GM21576 (cell line): ENCODE data around the gene TIMP2.
"Not testable (repeated sequence)": the region's sequence is repeated elsewhere in the genome, so short reads cannot be mapped to it uniquely, and the experiment has no call there.

ENCODE experiments used
- ATAC-seq: cut with Tn5 transposase; IDR thresholded peaks from one replicate; pipeline ENCODE4 v1.9.1; 2021; ENCODE audit warnings: mild to moderate bottlenecking, moderate library complexity; ENCODE audit not compliant: unreplicated experiment

The TIMP2 gene

DNA sequence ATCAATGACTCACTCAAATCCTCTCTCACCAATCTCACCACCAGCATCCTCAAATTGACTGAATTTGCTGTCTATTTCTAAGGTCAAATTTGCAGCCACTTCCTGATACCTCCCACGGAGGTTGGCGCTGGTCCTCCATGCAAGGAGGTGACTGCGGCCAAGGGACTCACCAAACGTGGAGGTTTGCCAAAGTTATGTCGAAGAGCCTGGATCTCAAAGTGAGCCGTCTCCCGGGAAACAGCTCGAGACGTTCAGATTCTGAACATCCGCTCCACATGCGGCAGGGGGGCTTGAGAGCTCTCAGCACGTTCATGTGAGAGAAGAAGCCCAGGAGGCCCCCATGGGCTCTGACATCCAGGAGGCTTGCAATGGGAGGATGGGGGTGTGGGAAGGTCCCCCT, 31.9 kb upstream of the TIMP2 start:
- ATAC-seq, result no peak

- ATAC-seq, result no peak
Measured at GRCh38 chr17:78956254-78956653, 31.1 kb upstream of the TIMP2 start.

GRCh38 chr17:78954684-78955083, 29.5 kb upstream of the TIMP2 start:
- no peak for ATAC-seq

GRCh38 chr17:78953356-78954350, 28.5 kb upstream of the TIMP2 start:
- ATAC-seq, result no peak

- ATAC-seq, result no peak
Measured at GRCh38 chr17:78952706-78953105, 27.5 kb upstream of the TIMP2 start.

DNA sequence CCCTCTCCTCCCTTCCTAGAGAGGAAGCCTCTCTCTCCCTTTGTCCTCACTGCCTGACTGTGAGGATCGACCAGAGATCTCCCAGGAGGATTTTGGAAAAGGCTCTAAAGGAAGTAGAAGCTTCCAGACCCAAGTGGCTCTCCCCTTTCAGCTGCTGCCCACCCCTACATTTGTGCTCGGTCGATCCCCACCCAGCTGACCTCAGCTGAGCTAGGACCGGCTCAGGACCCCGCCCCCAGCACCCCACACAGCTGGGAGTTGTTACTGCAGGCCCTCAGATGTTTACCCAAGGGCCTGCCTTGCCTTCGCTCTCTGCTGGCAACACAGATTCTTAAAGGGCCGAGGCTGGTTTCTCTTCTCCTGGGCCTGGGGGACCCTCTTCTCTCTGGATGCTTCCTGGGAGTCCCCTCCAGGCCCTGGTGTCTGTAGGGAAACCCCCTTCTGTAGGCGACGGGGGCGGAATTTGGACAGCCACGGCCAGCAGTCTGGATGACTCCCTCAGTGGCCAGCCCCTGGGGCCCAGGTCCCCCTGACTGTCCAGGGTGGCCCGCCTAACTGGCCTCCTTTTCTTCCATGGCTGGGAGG, 26.9 kb upstream of the TIMP2 start:
- no peak for ATAC-seq

DNA sequence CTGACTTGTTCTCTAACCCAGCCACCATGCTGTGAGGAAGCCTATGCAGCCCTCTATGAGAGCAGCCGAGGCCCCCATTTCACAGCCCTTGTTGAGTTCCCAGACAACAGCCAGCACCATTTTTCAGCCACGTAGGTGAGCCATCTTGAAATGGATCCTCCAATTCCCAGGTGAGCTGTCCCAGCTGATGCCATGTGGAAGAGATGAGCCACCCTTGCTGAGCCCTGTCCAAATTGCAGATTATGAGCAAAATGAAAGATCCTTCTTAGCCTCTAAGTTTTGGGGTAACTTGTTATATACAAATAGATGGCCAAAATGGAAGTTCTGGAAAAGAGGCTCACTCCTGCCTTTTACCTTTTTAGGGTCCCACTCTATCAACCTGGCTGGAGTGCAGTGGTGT, 25.7 kb upstream of the TIMP2 start:
- no peak for ATAC-seq

- no peak for ATAC-seq
Measured at GRCh38 chr17:78947235-78948149, 22.3 kb upstream of the TIMP2 start.

GRCh38 chr17:78946631-78947030, 21.4 kb upstream of the TIMP2 start:
- ATAC-seq, result no peak

GRCh38 chr17:78946131-78946530, 20.9 kb upstream of the TIMP2 start:
- ATAC-seq, result no peak

DNA sequence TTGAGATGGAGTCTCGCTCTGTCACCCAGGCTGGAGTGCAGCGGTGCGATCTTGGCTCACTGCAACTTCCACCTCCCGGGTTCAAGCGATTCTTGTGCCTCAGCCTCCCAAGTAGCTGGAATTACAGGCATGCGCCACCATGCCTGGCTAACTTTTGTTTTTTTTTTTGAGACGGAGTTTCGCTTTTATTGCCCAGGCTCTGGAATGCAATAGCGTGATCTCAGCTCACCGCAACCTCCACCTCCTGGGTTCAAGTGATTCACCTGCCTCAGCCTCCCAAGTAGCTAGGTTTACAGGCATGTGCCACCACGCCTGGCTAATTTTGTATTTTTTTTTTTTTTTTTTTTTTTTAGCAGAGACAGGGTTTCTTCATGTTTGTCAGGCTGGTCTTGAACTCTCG, 20.3 kb upstream of the TIMP2 start:
- ATAC-seq, result not testable (repeated sequence)

DNA sequence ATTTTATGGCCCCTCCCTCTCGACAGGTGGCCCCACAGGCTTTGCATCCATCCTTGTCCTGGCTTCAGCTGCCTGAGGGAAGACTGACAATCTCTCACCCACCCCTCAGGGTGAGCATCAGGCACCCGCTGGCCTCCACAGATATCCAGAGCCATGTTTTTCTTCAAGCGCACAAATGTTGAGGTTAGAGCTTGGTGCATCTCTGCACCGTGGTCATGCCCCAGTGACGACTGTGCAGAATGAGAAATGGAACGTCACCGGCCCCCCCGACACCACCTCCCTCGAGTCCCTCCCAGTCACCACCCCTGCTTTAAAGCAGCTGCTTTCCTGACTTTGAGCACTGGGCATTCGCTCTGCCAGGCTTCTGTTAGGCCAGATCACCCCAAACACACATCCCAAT, 19.8 kb upstream of the TIMP2 start:
- no peak for ATAC-seq

DNA sequence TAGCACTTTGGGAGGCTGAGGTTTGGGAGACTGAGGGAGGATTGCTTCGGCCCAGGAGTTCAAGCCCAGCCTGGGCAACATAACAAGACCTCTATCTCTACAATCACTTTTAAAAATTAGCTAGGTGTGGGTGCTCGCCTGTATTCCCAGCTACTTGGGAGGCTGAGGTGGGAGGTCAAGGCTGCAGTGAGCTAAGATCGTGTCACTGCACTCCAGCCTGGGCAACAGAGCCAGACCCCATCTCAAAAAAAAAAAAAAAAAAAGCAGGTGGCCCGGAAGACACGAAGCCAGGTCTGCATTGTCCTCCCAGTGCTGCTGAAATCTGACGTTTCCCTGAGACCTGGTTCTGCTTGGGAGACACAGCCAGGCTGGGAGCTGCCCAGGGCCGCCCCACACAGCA, 18.8 kb upstream of the TIMP2 start:
- no peak for ATAC-seq

GRCh38 chr17:78940708-78941107, 15.5 kb upstream of the TIMP2 start:
- no peak for ATAC-seq

DNA sequence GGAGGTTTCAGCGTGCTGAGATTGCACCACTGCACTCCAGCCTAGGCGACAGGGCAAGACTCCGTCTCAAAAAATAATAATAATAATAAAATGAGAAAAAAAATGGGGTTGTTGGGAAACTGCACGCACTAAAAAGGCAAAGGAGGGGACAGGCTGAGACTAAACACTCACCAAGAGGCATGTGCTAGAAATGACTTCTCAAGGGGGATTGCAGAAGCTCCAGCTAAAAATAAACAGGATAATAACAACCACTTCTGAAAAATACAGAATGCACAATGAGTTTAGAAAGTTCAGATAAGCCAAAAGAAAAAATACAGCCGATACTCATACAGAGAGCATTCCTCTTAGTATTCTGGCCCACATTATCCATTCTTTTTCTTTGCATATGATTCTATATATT, 15.1 kb upstream of the TIMP2 start:
- ATAC-seq, result no peak

DNA sequence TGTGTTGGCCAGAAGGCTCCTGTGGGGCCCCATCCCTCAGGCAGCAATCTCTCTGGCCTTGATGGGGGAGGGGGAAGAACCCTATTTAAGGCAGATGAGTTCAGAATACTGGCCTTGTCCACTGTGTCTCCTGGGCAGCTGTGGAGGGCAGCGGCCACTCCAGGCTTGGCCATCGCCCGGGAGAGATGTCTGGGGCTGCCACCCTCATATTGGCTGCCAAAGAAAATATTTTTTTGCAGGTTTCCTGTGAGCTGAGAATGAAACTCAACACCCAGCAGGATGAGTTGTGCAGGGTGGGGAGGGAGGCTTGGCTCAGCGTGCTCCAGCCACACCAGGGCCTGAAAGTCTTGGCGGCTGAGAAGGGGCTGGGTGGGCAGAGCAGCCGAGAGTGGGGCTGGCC, 14.4 kb upstream of the TIMP2 start:
- ATAC-seq, result no peak

GRCh38 chr17:78937561-78937960, 12.4 kb upstream of the TIMP2 start:
- ATAC-seq, result no peak

DNA sequence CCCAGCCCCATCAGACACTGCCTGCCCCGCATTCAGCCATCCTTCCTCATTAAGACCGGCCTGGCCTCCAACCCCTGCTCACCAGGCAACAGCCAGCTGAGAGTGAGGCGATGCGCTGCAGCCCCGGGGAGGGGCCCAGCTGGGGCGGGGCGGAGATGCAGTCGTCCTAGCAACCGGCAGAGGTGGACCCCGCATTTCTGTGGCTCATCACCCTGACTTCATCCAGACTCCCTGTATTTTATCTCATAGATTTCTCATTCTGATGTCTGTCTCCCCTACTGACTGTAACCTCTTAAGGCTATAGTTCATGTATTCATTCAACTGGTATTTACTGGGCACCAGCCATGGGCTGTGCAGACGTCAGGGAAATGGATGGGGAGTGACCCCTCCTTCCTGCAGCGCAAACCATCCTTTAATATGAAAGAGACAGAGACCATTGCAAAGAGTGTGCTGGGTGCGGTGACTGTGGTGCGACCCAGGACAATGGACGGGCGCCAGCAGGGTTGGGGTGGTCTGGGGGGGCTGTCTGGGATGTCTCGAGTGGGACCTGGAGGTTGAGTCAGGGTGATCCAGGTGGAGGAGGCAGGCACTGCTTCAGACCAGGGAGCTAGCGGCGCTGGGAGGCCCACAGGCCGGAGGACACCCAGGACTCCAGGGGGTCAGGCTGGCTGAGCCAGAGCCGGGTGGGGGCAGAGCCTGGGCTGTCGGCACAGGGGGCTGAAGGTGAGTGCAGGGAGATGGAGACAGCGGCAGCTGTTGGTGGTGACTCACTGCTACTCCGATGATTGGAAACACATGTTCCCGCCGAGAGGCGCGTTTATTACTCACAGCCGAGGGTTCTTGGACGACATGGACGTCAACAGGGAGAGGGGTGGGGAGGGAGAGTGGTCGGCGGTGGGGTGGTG, 10.5 kb upstream of the TIMP2 start:
- no peak for ATAC-seq

- no peak for ATAC-seq
Measured at GRCh38 chr17:78934681-78935418, 9.7 kb upstream of the TIMP2 start.
